Activated CD8-positive, alpha-beta memory T cell treated with anti-CD3 and anti-CD28 coated beads for 36 hours (primary cell): ENCODE results near the gene ZNF217. TPM values are rescaled to one million over a fixed set of nuclear protein-coding genes. Genes with fewer than 3 reads are reported as not detected.
"Not testable (repeated sequence)": the region's sequence is repeated elsewhere in the genome, so short reads cannot be mapped to it uniquely, and the experiment has no call there.

ENCODE experiments used
- CTCF ChIA-PET: fragments of 350-600 bp; sonication (Branson Sonifier 250); formaldehyde crosslinking; loops from one replicate; lab custom pipeline; 2021; ENCODE audit warnings: antibody characterized with exemption; lab: Charles Lee
- POLR2A ChIA-PET: fragments of 350-600 bp; sonication (Branson Sonifier 250); formaldehyde crosslinking; loops from one replicate; lab custom pipeline; 2021; ENCODE audit warnings: antibody characterized with exemption; lab: Charles Lee
- total RNA-seq, 2 experiments: library from RNA; stranded (reverse); gene quantifications; one replicate each; pipeline ENCODE4 v1.2.3, GENCODE V29; 2021

ZNF217 gene
- total RNA-seq, 2 experiments from 2014 or later, result 45.1 to 50.0 TPM

GRCh38 chr20:53578492-53579222 is 15.0 kb downstream of the ZNF217 start:
- CTCF ChIA-PET, result interaction anchor here (0.9 to 3.1 kb wide), 11 partner anchors 9 to 366 kb away, joined by 3 to 11 read pairs (median 3); no protein-coding TSS in a partner anchor
- POLR2A ChIA-PET, result interaction anchor here (0.5 to 1.4 kb wide), 2 partner anchors 14 to 82 kb away, joined by 4 read pairs; no protein-coding TSS in a partner anchor

- POLR2A ChIA-PET, result no interaction called here
Observed at GRCh38 chr20:53576586-53577318, 16.9 kb downstream of the ZNF217 start.

GRCh38 chr20:53576195-53576580 is 17.5 kb downstream of the ZNF217 start:
- POLR2A ChIA-PET, result no interaction called here
- CTCF ChIA-PET, result interaction anchor here (2.4 kb wide), 1 partner anchor 340 kb away, joined by 9 read pairs; no protein-coding TSS in a partner anchor

More at GRCh38 chr20:53576586-53577318, 16.9 kb downstream of the ZNF217 start:
- CTCF ChIA-PET, result interaction anchor here (0.9 to 3.1 kb wide), 5 partner anchors 10 to 363 kb away, joined by 3 to 11 read pairs (median 6); no protein-coding TSS in a partner anchor

GRCh38 chr20:53575481-53576194 is 18.0 kb downstream of the ZNF217 start:
- ChIA-PET POLR2A (no interaction called here), CTCF (interaction anchor here (2.4 kb wide), 1 partner anchor 340 kb away, joined by 9 read pairs; no protein-coding TSS in a partner anchor)

- CTCF ChIA-PET, result interaction anchor here (2.4 kb wide), 1 partner anchor 341 kb away, joined by 9 read pairs; no protein-coding TSS in a partner anchor
- POLR2A ChIA-PET, result no interaction called here
Observed at GRCh38 chr20:53574819-53575218, 18.8 kb downstream of the ZNF217 start.

- POLR2A ChIA-PET, result no interaction called here
- CTCF ChIA-PET, result no interaction called here
Observed at GRCh38 chr20:53574259-53574789, 19.3 kb downstream of the ZNF217 start.

GRCh38 chr20:53571555-53572286 is 21.9 kb downstream of the ZNF217 start:
- POLR2A ChIA-PET, result interaction anchor here (0.6 kb wide), 1 partner anchor 493 kb away, joined by 3 read pairs; no protein-coding TSS in a partner anchor
- CTCF ChIA-PET, result interaction anchor here (1.0 kb wide), 1 partner anchor 363 kb away, joined by 3 read pairs; no protein-coding TSS in a partner anchor

- ChIA-PET POLR2A (no interaction called here), CTCF (interaction anchor here (1.0 kb wide), 1 partner anchor 8 kb away, joined by 3 read pairs; no protein-coding TSS in a partner anchor)
Observed at GRCh38 chr20:53570446-53571276, 23.0 kb downstream of the ZNF217 start.

GRCh38 chr20:53569606-53570307 is 23.9 kb downstream of the ZNF217 start:
- CTCF ChIA-PET, result interaction anchor here (1.0 kb wide), 1 partner anchor 8 kb away, joined by 3 read pairs; no protein-coding TSS in a partner anchor
- POLR2A ChIA-PET, result interaction anchor here (0.5 kb wide), 1 partner anchor 138 kb away, joined by 3 read pairs; no protein-coding TSS in a partner anchor

- ChIA-PET CTCF (no interaction called here), POLR2A (no interaction called here)
Observed at GRCh38 chr20:53569005-53569404, 24.6 kb downstream of the ZNF217 start.

GRCh38 chr20:53568351-53568750 is 25.3 kb downstream of the ZNF217 start:
- CTCF ChIA-PET, result no interaction called here
- POLR2A ChIA-PET, result no interaction called here

GRCh38 chr20:53567379-53567917 is 26.2 kb downstream of the ZNF217 start:
- ChIA-PET POLR2A (interaction anchor here (0.6 kb wide), 1 partner anchor 151 kb away, joined by 3 read pairs; no protein-coding TSS in a partner anchor), CTCF (no interaction called here)

- POLR2A ChIA-PET, result not testable (repeated sequence)
- CTCF ChIA-PET, result interaction anchor here (1.6 kb wide), 1 partner anchor 373 kb away, joined by 4 read pairs; no protein-coding TSS in a partner anchor
Observed at GRCh38 chr20:53566623-53567022, 27.0 kb downstream of the ZNF217 start.

GRCh38 chr20:53565254-53565653 is 28.4 kb downstream of the ZNF217 start:
- ChIA-PET CTCF (interaction anchor here (0.6 to 1.6 kb wide), 3 partner anchors 26 to 375 kb away, joined by 3 to 4 read pairs (median 3); no protein-coding TSS in a partner anchor), POLR2A (no interaction called here)

- CTCF ChIA-PET, result interaction anchor here (0.6 to 1.1 kb wide), 3 partner anchors 353 to 1674 kb away, joined by 3 read pairs; no protein-coding TSS in a partner anchor
- POLR2A ChIA-PET, result interaction anchor here (0.7 kb wide), 1 partner anchor 1082 kb away, joined by 5 read pairs; no protein-coding TSS in a partner anchor
Observed at GRCh38 chr20:53562104-53562764, 31.4 kb downstream of the ZNF217 start.
